HG03064 (cell line): ENCODE measurements around the gene SPDYE17.
"Not testable (repeated sequence)": the region's sequence is repeated elsewhere in the genome, so short reads cannot be mapped to it uniquely, and the experiment has no call there.

Source experiments
- ATAC-seq: cut with Tn5 transposase; IDR thresholded peaks from one replicate; pipeline ENCODE4 v1.9.1; 2021; ENCODE audit warnings: low read depth; ENCODE audit not compliant: unreplicated experiment

The SPDYE17 gene

DNA sequence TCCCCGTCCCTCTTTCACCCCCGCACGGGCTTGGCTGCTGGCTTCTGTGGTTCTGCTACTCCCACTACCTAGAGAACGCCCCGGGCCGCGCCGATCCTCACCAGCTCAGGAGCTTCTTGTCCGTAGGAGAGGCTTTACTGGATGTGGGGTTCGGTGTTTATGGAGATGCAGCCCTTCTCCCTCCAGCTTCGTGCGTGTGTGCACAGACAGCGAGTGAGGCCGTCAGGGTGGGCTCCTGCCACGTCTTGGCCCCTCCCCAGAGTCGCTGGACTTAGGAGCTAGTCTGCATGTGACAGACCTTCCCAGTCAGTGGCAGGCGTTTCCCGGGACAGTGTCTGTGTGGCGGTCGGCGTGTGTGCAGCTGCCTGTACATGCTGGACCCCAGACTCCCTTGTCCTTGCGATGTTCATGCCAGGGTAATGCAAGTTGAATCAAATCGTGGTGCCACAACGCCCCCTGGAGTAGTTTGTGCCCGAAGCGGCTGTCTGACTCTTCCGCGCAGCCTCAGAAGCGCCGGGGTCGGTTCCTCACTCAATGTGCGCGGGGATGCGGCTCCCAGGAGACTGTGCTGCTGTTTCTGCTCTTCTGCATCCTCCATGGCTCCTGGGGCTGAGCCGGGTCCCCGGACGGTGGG is 32.6 kb downstream of the SPDYE17 start:
- ATAC-seq: not testable (repeated sequence)

DNA sequence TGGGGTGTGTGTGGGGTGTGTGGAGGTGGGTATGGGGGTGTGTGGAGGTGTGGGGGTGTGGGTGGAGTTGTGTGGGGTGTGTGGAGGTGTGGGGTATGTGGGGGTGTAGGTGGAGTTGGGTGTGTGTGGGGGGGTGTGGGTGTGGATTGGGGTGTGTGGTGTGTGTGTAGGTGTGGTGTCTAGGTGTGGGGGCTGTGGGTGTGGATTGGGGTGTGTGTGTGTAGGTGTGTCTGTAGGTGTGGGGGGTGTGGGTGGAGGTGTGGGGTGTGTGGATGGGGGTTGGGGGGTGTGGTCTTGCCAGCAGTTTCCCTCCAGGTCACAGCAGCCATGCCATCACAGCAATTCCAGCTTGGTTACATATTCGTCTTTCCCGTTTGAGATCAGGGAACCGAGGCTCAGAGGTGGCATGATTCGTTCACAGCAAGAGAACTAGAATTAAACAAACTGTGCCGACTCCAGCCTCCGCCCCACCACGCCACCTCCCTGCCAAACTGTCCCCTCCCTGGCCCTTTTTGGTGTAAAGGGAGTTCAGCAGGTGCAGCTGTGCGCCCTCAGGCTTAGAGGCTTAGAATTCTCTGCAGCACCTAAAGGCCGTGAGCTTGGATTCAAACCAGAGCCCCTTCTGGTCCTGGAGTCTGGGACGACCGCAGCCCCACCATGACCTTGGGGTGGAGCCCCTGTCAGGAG is 33.3 kb downstream of the SPDYE17 start:
- not testable (repeated sequence) for ATAC-seq

- no peak for ATAC-seq
These were observed 33.9 kb downstream of the SPDYE17 start for GRCh38 chr7:76998285-76998589.

DNA sequence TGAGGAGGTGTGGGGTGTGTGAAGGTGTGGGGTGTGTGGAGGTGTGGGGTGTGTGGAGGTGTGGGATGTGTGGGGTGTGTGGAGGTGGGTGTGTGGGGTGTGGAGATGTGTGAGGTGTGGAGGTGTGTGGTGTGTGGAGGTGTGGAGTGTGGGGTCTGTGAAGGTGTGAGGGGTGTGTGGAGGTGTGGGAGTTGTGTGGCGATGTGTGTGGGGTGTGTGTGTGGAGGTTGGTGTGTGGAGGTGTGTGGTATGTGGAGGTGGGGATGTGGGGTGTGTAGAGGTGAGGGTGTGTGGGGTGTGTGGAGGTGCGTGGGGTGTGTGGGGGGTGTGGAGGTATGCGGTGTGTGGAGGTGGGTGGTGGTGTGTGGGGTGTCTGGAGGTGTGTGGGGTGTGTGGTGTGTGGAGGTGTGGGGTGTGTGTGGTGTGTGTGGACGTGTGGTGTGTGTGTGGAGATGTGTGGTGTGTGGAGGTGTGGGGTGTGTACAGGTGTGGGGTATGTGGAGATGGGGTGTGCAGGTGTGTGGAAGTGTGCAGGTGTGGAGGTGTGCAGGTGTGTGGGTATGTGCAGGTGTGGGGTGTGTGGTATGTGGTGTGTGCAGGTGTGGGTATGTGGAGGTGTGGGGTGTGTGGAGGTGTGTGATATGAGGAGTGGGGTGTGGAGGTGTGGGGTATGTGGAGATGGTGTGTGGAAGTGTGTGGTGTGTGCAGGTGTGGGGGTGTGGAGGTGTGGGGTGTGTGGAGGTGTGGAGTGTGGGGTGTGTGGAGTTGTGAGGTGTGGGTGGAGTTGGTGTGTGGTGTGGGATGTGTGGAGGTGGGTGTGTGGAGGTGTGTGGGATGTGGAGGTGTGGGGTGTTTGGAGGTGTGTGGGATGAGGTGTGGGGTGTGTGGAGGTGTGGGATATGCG is 34.5 kb downstream of the SPDYE17 start:
- ATAC-seq: no peak

- ATAC-seq: not testable (repeated sequence)
These were observed 35.2 kb downstream of the SPDYE17 start for GRCh38 chr7:76996932-76997331.

DNA sequence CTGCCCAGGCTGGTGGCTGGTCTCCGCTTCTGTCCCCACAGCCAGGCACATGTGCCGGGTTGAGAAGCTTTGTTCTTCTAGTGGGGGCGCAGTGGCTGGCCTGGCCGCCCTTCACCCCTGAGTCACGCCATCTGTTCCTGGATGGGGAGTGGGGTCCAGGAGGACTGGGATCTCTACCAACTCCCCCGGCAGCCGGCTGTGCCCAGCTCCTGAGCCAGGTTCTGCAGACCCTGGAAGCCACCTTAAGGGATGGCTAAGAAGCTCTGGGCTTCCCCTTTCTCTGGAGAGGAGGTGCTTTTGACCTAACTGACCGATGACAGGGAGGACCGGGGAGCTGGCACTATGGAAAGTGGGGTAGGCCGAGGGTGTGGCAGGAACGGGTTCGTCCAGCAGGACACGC is 37.9 kb downstream of the SPDYE17 start:
- ATAC-seq: not testable (repeated sequence)

DNA sequence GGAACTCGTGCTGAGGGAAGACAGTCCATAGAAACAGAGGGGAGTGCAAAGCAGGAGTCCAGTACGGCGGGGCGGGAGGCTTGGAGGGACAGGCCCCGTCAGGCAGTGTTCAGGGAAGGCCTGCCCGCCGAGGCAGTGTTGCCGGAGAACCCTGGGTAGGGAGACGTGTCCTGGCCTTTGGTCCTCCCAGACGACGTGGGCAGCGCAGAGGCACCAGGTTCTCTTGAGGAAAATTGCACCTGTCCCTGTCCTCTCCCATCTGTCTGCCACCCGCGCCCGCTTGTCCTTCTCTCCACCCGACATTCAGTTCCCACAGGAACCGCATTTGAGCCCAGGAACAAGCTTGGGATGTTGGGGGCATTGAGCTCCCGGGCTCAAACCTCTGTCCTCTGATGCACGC is 38.3 kb downstream of the SPDYE17 start:
- ATAC-seq: not testable (repeated sequence)

GRCh38 chr7:76992871-76993270 is 39.3 kb downstream of the SPDYE17 start:
- ATAC-seq: not testable (repeated sequence)

- ATAC-seq: not testable (repeated sequence)
These were observed 40.0 kb downstream of the SPDYE17 start for GRCh38 chr7:76992204-76992603.

- not testable (repeated sequence) for ATAC-seq
These were observed 42.0 kb downstream of the SPDYE17 start for GRCh38 chr7:76990202-76990601.

DNA sequence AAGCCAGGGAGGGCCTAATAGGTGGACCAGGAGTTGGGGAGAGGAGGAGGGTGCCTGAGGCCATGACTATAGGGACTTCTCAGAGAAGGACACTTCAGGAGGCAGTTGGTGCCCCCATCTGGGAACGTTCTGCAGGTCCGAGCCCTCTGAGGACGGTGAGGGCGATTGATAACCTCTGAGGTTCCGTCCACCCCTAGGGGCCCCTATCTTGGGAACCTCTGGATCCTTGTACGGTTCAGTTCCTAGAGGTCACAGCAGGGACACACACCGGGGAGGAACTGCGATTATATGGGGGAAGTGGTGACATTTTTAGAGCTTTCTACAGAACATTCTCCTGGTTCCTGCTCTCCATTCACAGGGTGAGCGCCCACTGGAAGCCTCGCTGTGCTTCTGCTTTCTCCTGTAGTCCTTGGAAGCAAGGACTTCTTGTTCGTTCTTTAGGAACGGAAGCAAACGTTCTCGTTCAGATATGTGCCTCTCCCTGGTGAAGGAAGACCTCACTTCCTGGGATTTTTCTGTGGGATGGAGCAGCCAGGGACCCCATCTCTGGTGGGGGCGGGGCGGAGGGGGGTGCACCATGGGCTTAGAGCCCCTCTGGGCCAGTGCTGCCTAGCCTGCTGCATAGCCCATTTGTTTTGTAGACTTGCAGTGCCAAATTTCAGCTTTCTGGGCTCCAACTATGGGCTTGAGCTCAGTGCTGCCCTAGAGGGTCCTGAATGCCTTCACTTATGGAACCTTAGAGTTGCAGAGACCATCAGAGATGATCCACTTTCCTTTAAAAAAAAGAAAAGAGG is 46.0 kb downstream of the SPDYE17 start:
- not testable (repeated sequence) for ATAC-seq

DNA sequence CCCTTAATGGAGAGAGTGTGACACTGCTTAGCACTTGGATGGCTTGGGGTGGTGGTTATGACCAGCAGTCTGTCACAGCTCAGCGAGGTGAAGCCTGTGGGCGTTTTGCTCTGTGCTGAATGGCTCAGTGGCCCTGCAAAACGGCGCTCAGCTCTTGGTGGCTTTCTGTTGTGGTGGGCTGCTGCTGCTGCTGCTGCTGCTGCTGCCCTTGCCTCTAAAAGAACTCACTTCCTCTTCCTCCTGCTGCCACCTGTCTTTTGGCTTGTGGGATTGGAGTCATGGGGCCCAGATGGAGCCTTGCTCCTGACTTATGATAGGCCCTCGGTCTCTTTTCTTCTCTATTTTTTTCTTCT is 47.4 kb downstream of the SPDYE17 start:
- ATAC-seq: peak; percentile 95

GRCh38 chr7:76983937-76984783 is 48.0 kb downstream of the SPDYE17 start:
- ATAC-seq: peak; percentile 14

DNA sequence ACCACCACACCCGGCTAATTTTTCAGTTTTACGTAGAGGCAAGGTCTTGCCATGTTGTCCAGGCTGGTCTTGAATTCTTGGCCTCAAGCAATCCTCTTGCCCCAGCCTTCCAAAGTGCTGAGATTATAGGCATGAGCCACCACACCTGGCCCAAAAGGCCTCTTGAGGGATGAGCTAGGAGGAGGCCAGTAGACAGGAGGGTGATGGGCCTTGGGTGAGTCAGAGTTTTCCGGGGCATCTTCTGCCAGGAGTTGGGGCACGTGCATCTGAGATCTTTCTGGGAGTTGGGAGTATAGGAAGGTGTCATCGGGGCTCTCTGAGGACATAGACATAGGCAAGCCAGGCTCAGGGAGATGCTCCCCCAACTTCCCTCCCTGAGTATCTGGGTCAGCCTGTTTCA is 48.8 kb downstream of the SPDYE17 start:
- not testable (repeated sequence) for ATAC-seq

DNA sequence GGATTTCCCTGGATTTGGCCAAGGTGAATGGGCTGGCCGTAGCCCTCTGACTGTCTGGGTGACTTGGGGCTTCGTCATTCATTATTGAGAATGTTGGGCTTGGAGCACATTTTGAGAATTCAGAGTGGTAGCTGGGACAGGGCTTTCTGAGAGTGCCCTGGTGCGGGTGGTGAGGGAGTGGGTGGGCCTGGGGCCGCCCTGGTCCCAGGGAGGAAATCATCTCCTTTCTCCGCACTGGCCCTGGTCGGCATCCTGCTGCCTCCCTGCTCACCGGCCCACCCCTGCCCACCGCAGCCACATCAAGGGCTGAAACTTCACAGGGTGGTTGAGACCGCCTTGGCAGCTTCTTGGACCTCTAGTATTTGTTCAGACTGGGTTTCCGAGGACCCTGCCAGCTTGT is 49.7 kb downstream of the SPDYE17 start:
- ATAC-seq: not testable (repeated sequence)

DNA sequence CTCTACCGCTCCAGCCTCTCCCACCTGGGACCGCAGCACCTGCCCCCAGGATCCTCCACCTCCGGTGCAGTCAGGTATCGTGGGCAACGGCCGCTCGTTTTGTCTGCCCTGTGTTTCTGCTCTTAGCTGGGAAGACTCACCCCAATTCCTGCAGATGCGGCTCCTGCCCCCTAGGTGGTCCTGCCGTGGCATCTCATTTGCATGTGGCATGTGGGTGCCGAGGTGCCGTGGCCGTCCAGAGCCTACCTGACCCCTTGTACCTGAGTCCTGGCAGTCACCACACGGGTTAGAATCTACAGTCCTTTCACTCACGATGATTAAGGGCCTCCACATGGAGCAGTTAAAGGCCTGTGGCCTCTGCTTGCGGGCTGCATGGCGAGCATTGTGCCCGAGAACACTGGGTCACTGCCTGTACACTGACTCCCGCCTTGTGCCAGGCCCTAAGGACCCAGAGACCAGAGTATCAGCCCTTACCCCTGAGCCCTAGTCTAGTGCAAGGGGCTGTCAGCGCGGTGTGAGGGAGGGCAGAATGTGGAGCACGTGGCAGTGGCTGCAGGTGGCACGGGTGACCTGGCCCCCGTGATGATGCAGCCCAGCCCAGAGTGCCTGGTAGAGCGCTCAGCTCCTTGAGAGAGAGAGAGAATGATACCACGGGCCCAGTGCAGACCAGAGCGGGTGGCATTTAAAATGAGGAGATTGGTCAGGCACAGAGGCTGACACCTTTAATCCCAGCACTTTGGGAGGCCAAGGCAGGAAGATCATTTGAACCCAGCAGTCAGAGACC is 50.8 kb downstream of the SPDYE17 start:
- not testable (repeated sequence) for ATAC-seq

DNA sequence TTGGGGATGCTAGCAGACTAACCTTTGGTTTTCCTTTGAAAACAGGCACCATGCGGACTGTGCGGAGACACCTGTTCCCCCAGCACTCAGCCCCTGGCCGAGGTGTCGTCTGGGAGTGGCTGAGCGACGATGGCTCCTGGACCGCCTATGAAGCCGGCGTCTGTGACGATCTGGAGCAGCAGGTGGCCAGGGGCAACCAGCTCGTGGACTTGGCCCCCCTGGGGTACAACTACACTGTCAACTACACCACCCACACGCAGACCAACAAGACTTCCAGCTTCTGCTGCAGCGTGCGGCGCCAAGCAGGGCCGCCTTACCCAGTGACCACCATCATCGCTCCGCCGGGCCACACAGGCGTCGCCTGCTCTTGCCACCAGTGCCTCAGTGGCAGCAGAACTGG is 51.6 kb downstream of the SPDYE17 start:
- not testable (repeated sequence) for ATAC-seq

- not testable (repeated sequence) for ATAC-seq
These were observed 54.3 kb downstream of the SPDYE17 start for GRCh38 chr7:76977761-76978367.
